Stimulated activated naive CD8-positive, alpha-beta T cell treated with anti-CD3 and anti-CD28 coated beads, Interleukin-15, amount 100 ng/mL, for 72 hours (primary cell): ENCODE measurements around the gene MYO6.
"Not testable (repeated sequence)": the region's sequence is repeated elsewhere in the genome, so short reads cannot be mapped to it uniquely, and the experiment has no call there.

Experiments used
- ATAC-seq: fragments of 150-1000 bp; cut with Tn5 transposase; 2 replicates; pipeline ENCODE4 v1.10.0; 2021; ENCODE audit warnings: mild to moderate bottlenecking, moderate library complexity
- DNase-seq, 2 donors: peaks; one replicate each; pipeline ENCODE4 v3.0.0; 2021 to 2022
- H3K27ac Mint-ChIP-seq, 2 donors: one replicate each; pipeline ENCODE4 v1.8.0; 2022; ENCODE audit warnings: mild to moderate bottlenecking in 2 of 2, mixed read lengths in 2 of 2, moderate library complexity in 2 of 2
- H3K27me3 Mint-ChIP-seq: one replicate; pipeline ENCODE4 v1.8.0; 2022; ENCODE audit warnings: mixed read lengths
- H3K4me1 Mint-ChIP-seq: one replicate; pipeline ENCODE4 v1.8.0; 2022; ENCODE audit warnings: mild to moderate bottlenecking, mixed read lengths
- H3K4me3 Mint-ChIP-seq, 2 donors: one replicate each; pipeline ENCODE4 v1.8.0; 2022; ENCODE audit warnings: mild to moderate bottlenecking in 2 of 2, mixed read lengths in 2 of 2, moderate library complexity in 1 of 2
- H3K9me3 Mint-ChIP-seq, 2 donors: one replicate each; pipeline ENCODE4 v1.8.0; 2022; ENCODE audit warnings: mixed read lengths in 2 of 2

Gene MYO6

GRCh38 chr6:75748743-75749538 is at the start of gene MYO6:
MYO6 (plus strand) TSS chr6:75749239; CDS start chr6:75817548, 68,309 bp downstream.
- DNase-seq (peak; percentile 37 to 40), ATAC-seq (peak; percentile 85)
- H3K4me3 Mint-ChIP-seq = peak within 1 kb of the TSS; percentile 87 to 90
- H3K27me3 Mint-ChIP-seq = peaks cover 63% of the 10 kb centered on the region
- no peaks in the 10 kb centered on the region for H3K9me3 Mint-ChIP-seq
- peaks cover 15% of the 10 kb centered on the region for H3K4me1 Mint-ChIP-seq
- peak within 1 kb of the TSS; percentile 27 to 33 for H3K27ac Mint-ChIP-seq

- H3K27ac Mint-ChIP-seq, ATAC-seq, H3K4me3 Mint-ChIP-seq, H3K27me3 Mint-ChIP-seq, DNase-seq, H3K9me3 Mint-ChIP-seq, H3K4me1 Mint-ChIP-seq: not testable (repeated sequence)
These were observed 40.7 kb upstream of the MYO6 start for GRCh38 chr6:75708334-75708733.

GRCh38 chr6:75711173-75711572 is 37.9 kb upstream of the MYO6 start:
- DNase-seq (no peak), ATAC-seq (no peak)
- H3K27me3 Mint-ChIP-seq = no peaks in the 10 kb centered on the region
- no peak overlapping the region for H3K27ac Mint-ChIP-seq
- no peaks in the 10 kb centered on the region for H3K9me3 Mint-ChIP-seq
- H3K4me3 Mint-ChIP-seq = no peak overlapping the region
- no peaks in the 10 kb centered on the region for H3K4me1 Mint-ChIP-seq

GRCh38 chr6:75719133-75719532 is 29.9 kb upstream of the MYO6 start:
- no peak for ATAC-seq
- Mint-ChIP-seq H3K27me3 (no peaks in the 10 kb centered on the region), H3K9me3 (no peaks in the 10 kb centered on the region), H3K4me1 (no peaks in the 10 kb centered on the region), H3K4me3 (no peak overlapping the region), H3K27ac (no peak overlapping the region)
- DNase-seq = no peak

- DNase-seq (no peak), ATAC-seq (no peak)
- Mint-ChIP-seq H3K4me1 (no peaks in the 10 kb centered on the region), H3K27ac (peak overlapping the region in 1 of 2 donors; percentile 48), H3K4me3 (no peak overlapping the region), H3K27me3 (no peaks in the 10 kb centered on the region), H3K9me3 (no peaks in the 10 kb centered on the region)
These were observed 25.7 kb upstream of the MYO6 start for GRCh38 chr6:75723382-75723781.

- no peak overlapping the region for H3K4me3 Mint-ChIP-seq
- no peak for DNase-seq
- no peaks in the 10 kb centered on the region for H3K4me1 Mint-ChIP-seq
- ATAC-seq = no peak
- H3K27me3 Mint-ChIP-seq = peaks cover 9% of the 10 kb centered on the region
- no peak overlapping the region for H3K27ac Mint-ChIP-seq
- no peaks in the 10 kb centered on the region for H3K9me3 Mint-ChIP-seq
These were observed 21.8 kb upstream of the MYO6 start for GRCh38 chr6:75727206-75727605.

- H3K27ac Mint-ChIP-seq, DNase-seq, H3K4me3 Mint-ChIP-seq, H3K27me3 Mint-ChIP-seq, H3K4me1 Mint-ChIP-seq, ATAC-seq, H3K9me3 Mint-ChIP-seq: not testable (repeated sequence)
These were observed 18.0 kb upstream of the MYO6 start for GRCh38 chr6:75731029-75731428.

- H3K4me3 Mint-ChIP-seq = no peak overlapping the region
- H3K27me3 Mint-ChIP-seq = peaks cover 13% of the 10 kb centered on the region
- no peak for DNase-seq
- H3K4me1 Mint-ChIP-seq = no peaks in the 10 kb centered on the region
- no peak for ATAC-seq
- H3K27ac Mint-ChIP-seq = no peak overlapping the region
- no peaks in the 10 kb centered on the region for H3K9me3 Mint-ChIP-seq
These were observed 13.4 kb upstream of the MYO6 start for GRCh38 chr6:75735491-75736186.

- Mint-ChIP-seq H3K27me3 (peaks cover 52% of the 10 kb centered on the region), H3K4me1 (peaks cover 6% of the 10 kb centered on the region), H3K27ac (no peak overlapping the region), H3K4me3 (no peak overlapping the region), H3K9me3 (no peaks in the 10 kb centered on the region)
- no peak for ATAC-seq
- DNase-seq = no peak
These were observed 5.1 kb upstream of the MYO6 start for GRCh38 chr6:75743971-75744370.

- Mint-ChIP-seq H3K27me3 (peaks cover 58% of the 10 kb centered on the region), H3K4me3 (no peak overlapping the region), H3K9me3 (no peaks in the 10 kb centered on the region), H3K27ac (no peak overlapping the region), H3K4me1 (peaks cover 15% of the 10 kb centered on the region)
- ATAC-seq (no peak), DNase-seq (no peak)
These were observed 3.6 kb upstream of the MYO6 start for GRCh38 chr6:75745404-75745803.

- H3K4me1 Mint-ChIP-seq = peaks cover 15% of the 10 kb centered on the region
- H3K27me3 Mint-ChIP-seq = peaks cover 66% of the 10 kb centered on the region
- no peak overlapping the region for H3K27ac Mint-ChIP-seq
- ATAC-seq = no peak
- H3K9me3 Mint-ChIP-seq = no peaks in the 10 kb centered on the region
- no peak for DNase-seq
- H3K4me3 Mint-ChIP-seq = no peak overlapping the region
These were observed 2.8 kb upstream of the MYO6 start for GRCh38 chr6:75746221-75746620.

GRCh38 chr6:75747152-75747992 is 1.7 kb upstream of the MYO6 start:
- no peaks in the 10 kb centered on the region for H3K9me3 Mint-ChIP-seq
- no peak for DNase-seq
- no peak for ATAC-seq
- H3K27me3 Mint-ChIP-seq = peaks cover 69% of the 10 kb centered on the region
- no peak overlapping the region for H3K4me3 Mint-ChIP-seq
- H3K27ac Mint-ChIP-seq = no peak overlapping the region
- H3K4me1 Mint-ChIP-seq = peaks cover 15% of the 10 kb centered on the region

GRCh38 chr6:75748003-75748742 is 866 bp upstream of the MYO6 start:
- H3K27ac Mint-ChIP-seq = no peak overlapping the region
- DNase-seq = no peak
- H3K4me3 Mint-ChIP-seq = peak overlapping the region; percentile 82
- H3K9me3 Mint-ChIP-seq = no peaks in the 10 kb centered on the region
- peak; percentile 5 for ATAC-seq
- peaks cover 69% of the 10 kb centered on the region for H3K27me3 Mint-ChIP-seq
- peaks cover 15% of the 10 kb centered on the region for H3K4me1 Mint-ChIP-seq

GRCh38 chr6:75751443-75751842 is 2.4 kb downstream of the MYO6 start:
- Mint-ChIP-seq H3K9me3 (no peaks in the 10 kb centered on the region), H3K27me3 (peaks cover 46% of the 10 kb centered on the region), H3K27ac (no peak overlapping the region), H3K4me1 (peaks cover 15% of the 10 kb centered on the region), H3K4me3 (no peak overlapping the region)
- ATAC-seq (no peak), DNase-seq (no peak)

- Mint-ChIP-seq H3K27ac (no peak overlapping the region), H3K4me3 (no peak overlapping the region), H3K4me1 (peaks cover 15% of the 10 kb centered on the region), H3K27me3 (peaks cover 37% of the 10 kb centered on the region), H3K9me3 (no peaks in the 10 kb centered on the region)
- DNase-seq (no peak), ATAC-seq (no peak)
These were observed 3.3 kb downstream of the MYO6 start for GRCh38 chr6:75752365-75752764.
